LNCaP clone FGC (cell line): ENCODE measurements around the gene CDKL4.
"Not testable (repeated sequence)": the region's sequence is repeated elsewhere in the genome, so short reads cannot be mapped to it uniquely, and the experiment has no call there.

Source experiments
- DNase-seq: peaks from one replicate; pipeline ENCODE4 v3.0.0-alpha.2; 2011; ENCODE audit warnings: low read depth
- H3K4me3 ChIP-seq: 2 replicates; pipeline ENCODE4 v1.5.1; 2011; ENCODE audit warnings: mild to moderate bottlenecking, low read depth, low read length, control low read depth
- CTCF ChIP-seq: IDR thresholded peaks from 2 replicates; pipeline ENCODE4 v1.5.1; 2012; ENCODE audit warnings: mild to moderate bottlenecking; ENCODE audit not compliant: control insufficient read depth, insufficient read depth; ENCODE audit errors: extremely low read depth

The CDKL4 gene

GRCh38 chr2:39142904-39143605, 100.7 kb downstream of the CDKL4 start:
- H3K4me3 ChIP-seq = no peak overlapping the region
- TF ChIP-seq CTCF = no peak
- DNase-seq = no peak

- no peak for TF ChIP-seq CTCF
- DNase-seq = no peak
- H3K4me3 ChIP-seq = no peak overlapping the region
These were observed 102.2 kb downstream of the CDKL4 start for GRCh38 chr2:39141334-39142271.

GRCh38 chr2:39140948-39141333, 102.8 kb downstream of the CDKL4 start:
- H3K4me3 ChIP-seq, DNase-seq: not testable (repeated sequence)

- H3K4me3 ChIP-seq = no peak overlapping the region
- no peak for TF ChIP-seq CTCF
- DNase-seq = no peak
These were observed 103.4 kb downstream of the CDKL4 start for GRCh38 chr2:39140322-39140847.

GRCh38 chr2:39139511-39140237, 104.1 kb downstream of the CDKL4 start:
- no peak for DNase-seq
- H3K4me3 ChIP-seq = no peak overlapping the region
- no peak for TF ChIP-seq CTCF

- no peak for DNase-seq
- no peak overlapping the region for H3K4me3 ChIP-seq
- no peak for TF ChIP-seq CTCF
These were observed 104.9 kb downstream of the CDKL4 start for GRCh38 chr2:39138837-39139211.

GRCh38 chr2:39138187-39138836, 105.5 kb downstream of the CDKL4 start:
- H3K4me3 ChIP-seq, DNase-seq: not testable (repeated sequence)
